ENCODE data around the gene ADRA2C. TPM values are rescaled to one million over a fixed set of nuclear protein-coding genes. Genes with fewer than 3 reads are reported as not detected.
A peak's percentile ranks its signal among the peaks of the same experiment; 100 is the strongest.

The ADRA2C gene
- total and polyA plus RNA-seq, 2 of the 13 experiments (the other 11 are each of a cell fraction or from before 2014, with no cell fraction given) = 15.4 to 69.7 TPM

DNA sequence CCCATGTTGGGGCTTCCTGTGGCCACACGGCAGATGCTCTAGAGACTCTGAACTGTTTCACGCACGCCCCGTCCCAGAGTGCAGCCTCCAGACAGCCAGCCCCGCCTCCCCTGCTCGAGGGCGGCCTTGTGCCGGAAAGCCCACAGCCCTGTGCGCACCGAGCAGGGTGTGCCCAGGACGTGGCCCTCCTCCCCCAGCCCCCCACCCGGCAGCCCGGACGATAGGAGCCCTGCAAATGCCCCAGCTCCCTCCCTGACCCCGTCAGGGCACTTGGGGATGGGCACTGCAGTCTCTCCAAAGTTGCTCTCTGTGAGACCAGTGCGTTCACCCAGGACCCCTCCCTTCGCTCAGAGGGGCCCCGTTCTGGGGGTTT, 37.3 kb downstream of the ADRA2C start (continued):
- TF ChIP-seq KDM3A (CRISPR knock-in tag; IDR thresholded peaks at IDR 0.05; ENCODE audit: low read depth) = 0 out of 2 replicates have a peak, but pooled peaks have one; percentile 51
- no peak for TF ChIP-seq ZNF598 (CRISPR knock-in tag; IDR thresholded peaks at IDR 0.05; ENCODE audit: borderline replicate concordance)
- TF ChIP-seq, protein P1, sequence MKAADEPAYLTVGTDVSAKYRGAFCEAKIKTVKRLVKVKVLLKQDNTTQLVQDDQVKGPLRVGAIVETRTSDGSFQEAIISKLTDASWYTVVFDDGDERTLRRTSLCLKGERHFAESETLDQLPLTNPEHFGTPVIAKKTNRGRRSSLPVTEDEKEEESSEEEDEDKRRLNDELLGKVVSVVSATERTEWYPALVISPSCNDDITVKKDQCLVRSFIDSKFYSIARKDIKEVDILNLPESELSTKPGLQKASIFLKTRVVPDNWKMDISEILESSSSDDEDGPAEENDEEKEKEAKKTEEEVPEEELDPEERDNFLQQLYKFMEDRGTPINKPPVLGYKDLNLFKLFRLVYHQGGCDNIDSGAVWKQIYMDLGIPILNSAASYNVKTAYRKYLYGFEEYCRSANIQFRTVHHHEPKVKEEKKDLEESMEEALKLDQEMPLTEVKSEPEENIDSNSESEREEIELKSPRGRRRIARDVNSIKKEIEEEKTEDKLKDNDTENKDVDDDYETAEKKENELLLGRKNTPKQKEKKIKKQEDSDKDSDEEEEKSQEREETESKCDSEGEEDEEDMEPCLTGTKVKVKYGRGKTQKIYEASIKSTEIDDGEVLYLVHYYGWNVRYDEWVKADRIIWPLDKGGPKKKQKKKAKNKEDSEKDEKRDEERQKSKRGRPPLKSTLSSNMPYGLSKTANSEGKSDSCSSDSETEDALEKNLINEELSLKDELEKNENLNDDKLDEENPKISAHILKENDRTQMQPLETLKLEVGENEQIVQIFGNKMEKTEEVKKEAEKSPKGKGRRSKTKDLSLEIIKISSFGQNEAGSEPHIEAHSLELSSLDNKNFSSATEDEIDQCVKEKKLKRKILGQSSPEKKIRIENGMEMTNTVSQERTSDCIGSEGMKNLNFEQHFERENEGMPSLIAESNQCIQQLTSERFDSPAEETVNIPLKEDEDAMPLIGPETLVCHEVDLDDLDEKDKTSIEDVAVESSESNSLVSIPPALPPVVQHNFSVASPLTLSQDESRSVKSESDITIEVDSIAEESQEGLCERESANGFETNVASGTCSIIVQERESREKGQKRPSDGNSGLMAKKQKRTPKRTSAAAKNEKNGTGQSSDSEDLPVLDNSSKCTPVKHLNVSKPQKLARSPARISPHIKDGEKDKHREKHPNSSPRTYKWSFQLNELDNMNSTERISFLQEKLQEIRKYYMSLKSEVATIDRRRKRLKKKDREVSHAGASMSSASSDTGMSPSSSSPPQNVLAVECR (CRISPR knock-in tag; IDR thresholded peaks at IDR 0.05; ENCODE audit: borderline replicate concordance) = no peak
- no peak for TF ChIP-seq THYN1 (CRISPR knock-in tag; IDR thresholded peaks at IDR 0.05; ENCODE audit: borderline replicate concordance, low read depth)
- TF ChIP-seq, protein P2, sequence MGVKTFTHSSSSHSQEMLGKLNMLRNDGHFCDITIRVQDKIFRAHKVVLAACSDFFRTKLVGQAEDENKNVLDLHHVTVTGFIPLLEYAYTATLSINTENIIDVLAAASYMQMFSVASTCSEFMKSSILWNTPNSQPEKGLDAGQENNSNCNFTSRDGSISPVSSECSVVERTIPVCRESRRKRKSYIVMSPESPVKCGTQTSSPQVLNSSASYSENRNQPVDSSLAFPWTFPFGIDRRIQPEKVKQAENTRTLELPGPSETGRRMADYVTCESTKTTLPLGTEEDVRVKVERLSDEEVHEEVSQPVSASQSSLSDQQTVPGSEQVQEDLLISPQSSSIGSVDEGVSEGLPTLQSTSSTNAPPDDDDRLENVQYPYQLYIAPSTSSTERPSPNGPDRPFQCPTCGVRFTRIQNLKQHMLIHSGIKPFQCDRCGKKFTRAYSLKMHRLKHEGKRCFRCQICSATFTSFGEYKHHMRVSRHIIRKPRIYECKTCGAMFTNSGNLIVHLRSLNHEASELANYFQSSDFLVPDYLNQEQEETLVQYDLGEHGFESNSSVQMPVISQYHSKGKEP (CRISPR knock-in tag; IDR thresholded peaks at IDR 0.05) = no peak
- TF ChIP-seq MAF1 (CRISPR knock-in tag; IDR thresholded peaks at IDR 0.05; ENCODE audit: borderline replicate concordance) = no peak
- TF ChIP-seq SETDB1 (CRISPR knock-in tag; IDR thresholded peaks at IDR 0.05; ENCODE audit: borderline replicate concordance) = no peak
- no peak for TF ChIP-seq ZNF251 (CRISPR knock-in tag; IDR thresholded peaks at IDR 0.05)
- TF ChIP-seq ZZZ3 (CRISPR knock-in tag; IDR thresholded peaks at IDR 0.05; ENCODE audit: borderline replicate concordance) = no peak
- TF ChIP-seq ATRX (CRISPR knock-in tag; IDR thresholded peaks at IDR 0.05; ENCODE audit: borderline replicate concordance) = no peak
- no peak for TF ChIP-seq BHLHE40 (IDR thresholded peaks at IDR 0.05; ENCODE audit: low read length)
- TF ChIP-seq CREB1 (IDR thresholded peaks at IDR 0.05) = no peak
- TF ChIP-seq CREB1 (CRISPR knock-in tag; IDR thresholded peaks at IDR 0.05) = no peak
- no peak for TF ChIP-seq ZNF431 (CRISPR knock-in tag; IDR thresholded peaks at IDR 0.05; ENCODE audit: borderline replicate concordance, low read depth)
- no peak for TF ChIP-seq GATA4 (IDR thresholded peaks at IDR 0.05; ENCODE audit: borderline replicate concordance, low read depth)
- TF ChIP-seq SMAD9 (CRISPR knock-in tag; IDR thresholded peaks at IDR 0.05) = no peak
- no peak for TF ChIP-seq ZNF484 (CRISPR knock-in tag; IDR thresholded peaks at IDR 0.05; ENCODE audit: borderline replicate concordance, low read depth)
- no peak for TF ChIP-seq ZNF234 (CRISPR knock-in tag; conservative IDR thresholded peaks at IDR 0.05)
- no peak for TF ChIP-seq RBM39 (IDR thresholded peaks at IDR 0.05; ENCODE audit: low read depth, low read length, poor library complexity, severe bottlenecking)
- TF ChIP-seq ZNF766 (CRISPR knock-in tag; IDR thresholded peaks at IDR 0.05; ENCODE audit: borderline replicate concordance) = no peak
- no peak; the same call in 1 of the 2 replicates for TF ChIP-seq NRL (CRISPR knock-in tag; IDR thresholded peaks at IDR 0.05; ENCODE audit: borderline replicate concordance)
- TF ChIP-seq TRIM24 (CRISPR knock-in tag; IDR thresholded peaks at IDR 0.05) = no peak
- TF ChIP-seq, protein P3, sequence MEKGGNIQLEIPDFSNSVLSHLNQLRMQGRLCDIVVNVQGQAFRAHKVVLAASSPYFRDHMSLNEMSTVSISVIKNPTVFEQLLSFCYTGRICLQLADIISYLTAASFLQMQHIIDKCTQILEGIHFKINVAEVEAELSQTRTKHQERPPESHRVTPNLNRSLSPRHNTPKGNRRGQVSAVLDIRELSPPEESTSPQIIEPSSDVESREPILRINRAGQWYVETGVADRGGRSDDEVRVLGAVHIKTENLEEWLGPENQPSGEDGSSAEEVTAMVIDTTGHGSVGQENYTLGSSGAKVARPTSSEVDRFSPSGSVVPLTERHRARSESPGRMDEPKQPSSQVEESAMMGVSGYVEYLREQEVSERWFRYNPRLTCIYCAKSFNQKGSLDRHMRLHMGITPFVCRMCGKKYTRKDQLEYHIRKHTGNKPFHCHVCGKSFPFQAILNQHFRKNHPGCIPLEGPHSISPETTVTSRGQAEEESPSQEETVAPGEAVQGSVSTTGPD (CRISPR knock-in tag; IDR thresholded peaks at IDR 0.05) = no peak

Measured in HepG2 (cell line).